T-helper 2 cell treated with Interferon-gamma antibody and Interleukin-4, amounts not matched to agents 100 ng/mL and 5 ng/mL, for 36 hours (primary cell): ENCODE results near the gene NLE1. TPM values are rescaled to one million over a fixed set of nuclear protein-coding genes. Genes with fewer than 3 reads are reported as not detected.
"Not testable (repeated sequence)": the region's sequence is repeated elsewhere in the genome, so short reads cannot be mapped to it uniquely, and the experiment has no call there.

Experiments
- intact Hi-C: fragments of 100-400 bp; cut with micrococcal nuclease; formaldehyde crosslinking; loops from one replicate; pipeline ENCODE4 v1.15.1; 2023
- total RNA-seq: library from RNA; stranded (reverse); gene quantifications from 2 replicates; pipeline ENCODE4 v1.2.3, GENCODE V29; 2022

NLE1 gene
- total RNA-seq, 1 donor from 2014 or later = 22.9 TPM

DNA sequence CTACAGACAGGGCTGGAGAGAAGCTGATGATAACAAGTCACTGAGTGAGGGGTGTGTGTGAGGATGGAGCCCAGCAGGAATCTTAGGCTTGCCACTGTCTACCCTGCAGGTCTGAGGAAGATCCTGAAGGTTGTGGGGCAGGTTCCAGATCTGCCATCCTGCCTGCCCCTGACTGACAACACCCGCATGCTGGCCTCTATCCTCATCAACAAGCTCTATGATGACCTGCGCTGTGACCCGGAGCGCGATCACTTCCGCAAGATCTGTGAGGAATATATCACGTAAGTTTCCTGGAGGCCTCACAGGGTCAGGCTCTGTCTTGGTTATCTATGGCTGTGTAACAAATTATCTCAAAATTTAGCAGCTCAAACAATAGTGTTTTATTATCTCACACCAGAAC, 21.8 kb upstream of the NLE1 start:
- intact Hi-C loops = no loop called here

DNA sequence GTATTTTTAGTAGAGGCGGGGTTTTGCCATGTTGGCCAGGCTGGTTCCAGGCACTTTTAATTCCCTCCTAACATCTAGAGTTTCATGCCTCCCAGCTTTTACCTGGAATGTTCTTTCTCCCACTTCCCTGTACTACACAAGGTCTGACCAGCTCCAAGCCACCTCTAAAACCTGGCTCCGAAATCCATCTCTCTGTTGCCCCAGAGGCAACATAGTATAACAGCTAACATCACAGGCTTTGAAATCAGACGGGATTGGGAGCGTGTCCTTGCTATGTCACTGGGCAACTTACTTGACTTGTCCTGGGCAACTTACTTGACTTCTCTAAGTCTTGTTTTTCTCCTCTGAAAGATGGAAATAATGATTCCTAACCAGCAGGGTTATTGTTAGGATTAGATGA, 20.7 kb upstream of the NLE1 start:
- intact Hi-C loops = no loop called here

DNA sequence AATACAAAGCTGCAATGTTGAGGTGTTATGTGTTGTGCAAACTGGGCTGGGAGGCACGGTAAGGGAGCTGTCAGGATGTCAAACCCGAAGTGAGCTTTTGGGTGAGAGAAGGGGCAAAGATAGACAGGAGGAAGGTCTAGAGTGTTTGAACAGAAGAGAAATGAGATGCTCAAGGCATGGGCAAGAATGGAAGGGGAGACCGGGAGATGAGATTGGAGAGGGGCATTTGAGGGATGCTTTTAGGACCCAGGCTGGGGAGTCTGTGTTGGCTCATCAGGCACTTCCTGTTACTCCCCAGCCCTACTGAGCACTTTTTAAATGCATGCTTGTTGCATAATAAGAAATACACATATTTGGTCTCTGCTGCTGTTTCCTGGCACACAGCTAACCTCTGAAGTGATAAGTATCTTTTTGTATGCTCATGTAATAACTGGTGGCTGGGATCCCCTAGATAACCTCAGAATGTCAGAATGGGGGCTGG, 19.2 kb upstream of the NLE1 start:
- intact Hi-C loops = no loop called here

- intact Hi-C loops = no loop called here
Measured at GRCh38 chr17:35160354-35161201, 18.5 kb upstream of the NLE1 start.

- intact Hi-C loops = no loop called here
Measured at GRCh38 chr17:35159940-35160339, 17.8 kb upstream of the NLE1 start.

- intact Hi-C loops = no loop called here
Measured at GRCh38 chr17:35155246-35155645, 13.1 kb upstream of the NLE1 start.

DNA sequence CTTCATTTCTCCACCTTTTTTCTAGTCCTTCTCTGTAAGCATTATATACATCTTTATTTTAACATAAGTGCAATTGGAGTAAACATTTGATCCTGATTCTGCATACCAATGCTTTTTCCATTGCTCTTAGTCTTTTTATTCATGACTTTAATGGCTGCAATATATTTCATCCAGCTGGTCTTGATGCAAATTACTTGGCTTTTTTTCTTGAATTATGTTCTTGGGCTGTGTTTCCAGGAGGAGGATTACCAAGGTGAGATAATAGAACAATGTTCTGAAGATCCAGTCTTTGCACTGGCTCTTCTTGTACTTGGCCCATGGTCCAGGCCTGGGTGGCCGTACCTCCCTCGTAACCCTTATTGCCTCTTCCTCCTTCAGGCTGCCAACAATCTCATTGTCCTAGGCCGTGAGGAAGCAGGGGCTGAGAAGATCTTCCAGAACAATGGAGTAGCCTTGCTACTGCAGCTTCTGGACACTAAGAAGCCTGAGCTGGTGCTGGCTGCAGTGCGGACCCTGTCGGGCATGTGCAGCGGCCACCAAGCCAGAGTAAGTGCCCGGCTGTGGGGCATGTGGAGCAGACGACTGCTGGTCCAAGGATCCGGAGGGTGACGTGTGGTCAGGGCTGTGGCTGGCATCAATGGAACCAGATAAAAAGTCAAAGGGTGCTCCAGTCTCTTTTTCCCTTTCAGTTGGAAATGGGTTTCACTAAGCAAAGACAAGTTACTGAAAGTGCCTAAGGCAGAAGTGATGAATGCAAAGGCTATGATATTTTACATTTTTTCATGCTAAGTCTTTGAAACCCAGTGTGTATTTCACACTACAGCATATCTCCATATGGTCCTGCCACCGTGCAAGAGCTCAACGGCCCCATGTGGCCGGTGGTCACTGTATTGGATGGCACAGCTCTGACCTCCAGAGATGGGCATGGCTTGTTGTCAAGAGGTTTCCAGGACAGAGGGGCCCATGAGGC, 12.4 kb upstream of the NLE1 start:
- intact Hi-C loops = no loop called here

- intact Hi-C loops = no loop called here
Measured at GRCh38 chr17:35152421-35153140, 10.5 kb upstream of the NLE1 start.

- intact Hi-C loops = not testable (repeated sequence)
Measured at GRCh38 chr17:35151080-35151479, 9.0 kb upstream of the NLE1 start.

- intact Hi-C loops = loop anchor here (10.0 kb wide), 1 partner anchor 595 kb away; no protein-coding TSS in a partner anchor
Measured at GRCh38 chr17:35149941-35150340, 7.8 kb upstream of the NLE1 start.

- intact Hi-C loops = loop anchor here (10.0 kb wide), 1 partner anchor 597 kb away; no protein-coding TSS in a partner anchor
Measured at GRCh38 chr17:35148144-35148543, 6.0 kb upstream of the NLE1 start.

- intact Hi-C loops = loop anchor here (10.0 kb wide), 1 partner anchor 597 kb away; no protein-coding TSS in a partner anchor
Measured at GRCh38 chr17:35147375-35147905, 5.3 kb upstream of the NLE1 start, which contains the start of gene UNC45B. UNC45B (plus strand) TSS chr17:35147817; CDS start chr17:35148264, 447 bp downstream.

- intact Hi-C loops = loop anchor here (10.0 kb wide), 1 partner anchor 598 kb away; no protein-coding TSS in a partner anchor
Measured at GRCh38 chr17:35146214-35146833, 4.2 kb upstream of the NLE1 start.

GRCh38 chr17:35144840-35145239, 2.7 kb upstream of the NLE1 start:
- intact Hi-C loops = loop anchor here (5.0 to 10.0 kb wide), 2 partner anchors 442 to 600 kb away; partner anchors contain the start of gene AP2B1

- intact Hi-C loops = loop anchor here (1.0 to 10.0 kb wide), 3 partner anchors 53 to 602 kb away; partner anchors contain the start of gene AP2B1
Measured at GRCh38 chr17:35142467-35142796, 329 bp upstream of the NLE1 start.

DNA sequence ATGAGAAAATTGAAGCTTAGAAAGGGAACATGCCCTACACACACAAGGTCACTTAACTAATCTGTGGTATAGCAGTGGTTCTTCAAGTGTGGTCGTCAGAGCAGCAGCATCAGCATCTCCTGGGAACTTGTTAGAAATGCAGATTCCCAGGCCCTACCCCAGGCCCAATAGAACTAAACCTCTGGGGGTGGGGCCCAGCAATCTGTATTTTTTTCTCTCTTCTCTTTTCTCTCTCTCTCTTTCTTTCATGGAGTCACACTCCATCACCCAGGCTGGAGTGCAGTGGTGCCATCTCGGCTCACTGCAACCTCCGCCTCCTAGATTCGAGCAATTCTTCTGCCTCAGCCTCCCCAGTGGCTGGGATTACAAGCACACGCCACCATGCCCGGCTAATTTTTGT, 3.9 kb downstream of the NLE1 start:
- intact Hi-C loops = no loop called here

- intact Hi-C loops = no loop called here
Measured at GRCh38 chr17:35135322-35135721, 6.8 kb downstream of the NLE1 start.

- intact Hi-C loops = no loop called here
Measured at GRCh38 chr17:35132816-35133550, 9.1 kb downstream of the NLE1 start.

DNA sequence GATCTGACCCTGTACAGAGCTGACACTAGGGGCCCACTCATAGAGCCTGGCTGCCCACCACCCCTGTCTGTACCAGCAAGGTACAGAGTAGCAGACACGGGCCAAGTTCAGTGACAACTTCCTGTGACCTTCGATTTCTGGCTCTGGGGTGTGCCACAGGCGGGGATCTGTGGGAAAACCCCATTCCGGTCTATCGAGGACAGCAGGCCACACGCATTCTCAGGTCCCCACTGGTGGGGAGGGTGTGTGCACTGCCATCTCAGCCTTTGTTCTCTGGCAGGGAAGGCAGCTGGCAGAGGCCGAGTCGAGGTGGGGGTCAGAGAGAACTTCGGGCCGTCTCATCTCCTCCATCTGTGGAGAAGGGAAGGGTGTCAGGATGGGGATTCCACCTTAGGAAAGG, 10.0 kb downstream of the NLE1 start:
- intact Hi-C loops = no loop called here
